IPS-18a (cell line): ENCODE results near the gene TBC1D1.
"Not testable (repeated sequence)": the region's sequence is repeated elsewhere in the genome, so short reads cannot be mapped to it uniquely, and the experiment has no call there.

Source experiments
- H3K27ac ChIP-seq: one replicate; pipeline ENCODE4 v1.5.1; 2013; ENCODE audit warnings: low read length
- H3K27me3 ChIP-seq: one replicate; pipeline ENCODE4 v1.6.1; 2013; ENCODE audit warnings: mild to moderate bottlenecking, low read length; ENCODE audit not compliant: control insufficient read depth, insufficient read depth
- H3K36me3 ChIP-seq: one replicate; pipeline ENCODE4 v1.6.1; 2013; ENCODE audit warnings: low read depth, low read length; ENCODE audit not compliant: control insufficient read depth
- H3K4me1 ChIP-seq: one replicate; pipeline ENCODE4 v1.6.1; 2013; ENCODE audit warnings: low read depth, low read length; ENCODE audit not compliant: control insufficient read depth
- H3K4me3 ChIP-seq: one replicate; pipeline ENCODE4 v1.5.1; 2013; ENCODE audit warnings: low read length
- H3K9ac ChIP-seq: one replicate; pipeline ENCODE4 v1.6.1; 2013; ENCODE audit warnings: mild to moderate bottlenecking, low read length, moderate library complexity
- H3K9me3 ChIP-seq: one replicate; pipeline ENCODE4 v1.6.1; 2013; ENCODE audit warnings: low read depth, low read length; ENCODE audit not compliant: control insufficient read depth

The TBC1D1 gene

DNA sequence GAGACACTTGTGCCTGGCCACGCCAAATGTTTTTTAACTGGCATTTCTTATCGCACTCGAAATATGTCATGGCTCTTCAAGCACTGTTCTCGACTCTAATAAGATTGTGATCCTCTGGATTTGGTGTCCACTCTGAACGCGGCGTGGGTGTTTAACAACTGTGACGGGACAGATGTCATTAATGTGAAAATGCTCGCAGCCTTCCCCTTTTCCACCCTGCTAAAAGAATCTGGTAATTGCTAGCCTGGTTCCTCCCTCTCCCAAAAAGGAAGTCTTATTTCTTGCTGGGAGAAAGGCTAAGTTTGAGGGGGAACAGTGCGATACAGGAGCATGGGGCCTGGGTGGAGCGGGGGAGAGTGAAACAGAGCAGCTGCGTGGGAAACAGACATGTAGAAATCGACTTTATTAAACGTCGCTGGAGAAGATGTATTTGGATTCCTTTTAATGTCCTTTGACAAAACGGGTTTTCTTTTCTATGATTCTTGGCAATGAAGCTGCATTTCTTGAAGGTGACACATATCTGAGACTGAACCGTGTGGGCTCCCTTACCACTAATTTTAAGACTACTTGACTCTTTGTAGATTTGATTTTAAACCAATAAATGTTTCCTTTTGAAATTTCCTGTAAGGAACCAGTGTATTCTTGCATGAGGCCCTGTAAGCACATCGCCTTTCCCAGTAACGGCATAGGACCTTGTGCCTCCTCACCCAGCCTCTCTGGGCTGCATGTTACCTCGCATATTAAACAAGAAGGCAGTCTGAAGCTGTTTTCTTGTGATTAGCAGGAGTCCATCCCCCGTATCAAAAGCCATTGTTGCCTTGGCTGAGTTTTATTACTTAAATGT, 17.8 kb downstream of the TBC1D1 start:
- Histone ChIP-seq H3K9ac (no peak overlapping the region), H3K4me1 (peaks cover 6% of the 10 kb centered on the region), H3K36me3 (no peaks in the 10 kb centered on the region), H3K27me3 (no peaks in the 10 kb centered on the region), H3K4me3 (no peak overlapping the region), H3K9me3 (no peaks in the 10 kb centered on the region), H3K27ac (no peak overlapping the region)

GRCh38 chr4:37909332-37910090, 18.6 kb downstream of the TBC1D1 start:
- Histone ChIP-seq H3K4me1 (peaks cover 6% of the 10 kb centered on the region), H3K9ac (no peak overlapping the region), H3K9me3 (no peaks in the 10 kb centered on the region), H3K27ac (no peak overlapping the region), H3K27me3 (no peaks in the 10 kb centered on the region), H3K4me3 (no peak overlapping the region), H3K36me3 (no peaks in the 10 kb centered on the region)

DNA sequence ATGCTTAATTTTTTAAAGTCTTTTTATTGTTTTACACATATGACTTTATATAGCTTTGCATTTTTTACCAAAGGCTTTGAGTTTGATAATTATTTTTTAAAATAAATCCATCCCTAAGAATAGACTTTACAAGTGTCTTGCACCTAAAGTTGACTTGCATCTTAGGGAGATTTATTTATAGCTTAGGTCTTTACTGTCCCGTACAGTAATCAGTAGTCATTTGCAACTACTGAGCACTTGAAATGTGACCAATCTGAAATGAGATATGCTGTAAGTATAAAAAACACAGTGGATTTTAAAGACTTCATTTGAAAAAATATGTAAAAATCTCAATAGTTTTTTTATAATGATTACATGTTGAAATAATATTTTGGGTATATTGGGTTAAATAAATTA, 19.2 kb downstream of the TBC1D1 start:
- no peak overlapping the region for H3K4me3 ChIP-seq
- no peaks in the 10 kb centered on the region for H3K36me3 ChIP-seq
- H3K4me1 ChIP-seq, result peaks cover 6% of the 10 kb centered on the region
- no peak overlapping the region for H3K27ac ChIP-seq
- H3K27me3 ChIP-seq, result no peaks in the 10 kb centered on the region
- no peak overlapping the region for H3K9ac ChIP-seq
- H3K9me3 ChIP-seq, result no peaks in the 10 kb centered on the region

DNA sequence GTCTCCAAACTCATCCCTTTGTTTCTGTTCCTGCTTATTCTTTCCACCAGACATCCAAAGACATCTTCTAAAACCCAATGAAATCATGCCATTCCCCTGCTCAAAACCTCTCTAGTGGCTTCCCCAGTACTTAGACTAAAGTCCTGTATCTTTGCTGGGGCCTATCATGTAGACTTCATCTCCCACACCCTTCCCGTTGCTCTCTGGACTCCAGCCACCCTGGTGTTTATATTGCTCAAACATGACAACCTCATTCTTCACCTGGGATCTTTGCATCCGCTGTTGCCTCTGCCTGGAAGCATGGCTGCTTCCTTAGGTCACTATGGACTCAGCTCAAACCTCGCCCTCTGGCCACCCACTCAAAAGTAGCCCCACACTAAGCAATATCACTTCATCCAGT, 23.7 kb downstream of the TBC1D1 start:
- no peaks in the 10 kb centered on the region for H3K4me1 ChIP-seq
- no peaks in the 10 kb centered on the region for H3K36me3 ChIP-seq
- H3K27me3 ChIP-seq, result no peaks in the 10 kb centered on the region
- no peaks in the 10 kb centered on the region for H3K9me3 ChIP-seq
- H3K27ac ChIP-seq, result no peak overlapping the region
- H3K4me3 ChIP-seq, result no peak overlapping the region
- H3K9ac ChIP-seq, result no peak overlapping the region

- Histone ChIP-seq H3K36me3 (no peaks in the 10 kb centered on the region), H3K4me3 (no peak overlapping the region), H3K27ac (no peak overlapping the region), H3K9ac (no peak overlapping the region), H3K27me3 (no peaks in the 10 kb centered on the region), H3K4me1 (no peaks in the 10 kb centered on the region), H3K9me3 (no peaks in the 10 kb centered on the region)
Measured at GRCh38 chr4:37917388-37917787, 26.5 kb downstream of the TBC1D1 start.

DNA sequence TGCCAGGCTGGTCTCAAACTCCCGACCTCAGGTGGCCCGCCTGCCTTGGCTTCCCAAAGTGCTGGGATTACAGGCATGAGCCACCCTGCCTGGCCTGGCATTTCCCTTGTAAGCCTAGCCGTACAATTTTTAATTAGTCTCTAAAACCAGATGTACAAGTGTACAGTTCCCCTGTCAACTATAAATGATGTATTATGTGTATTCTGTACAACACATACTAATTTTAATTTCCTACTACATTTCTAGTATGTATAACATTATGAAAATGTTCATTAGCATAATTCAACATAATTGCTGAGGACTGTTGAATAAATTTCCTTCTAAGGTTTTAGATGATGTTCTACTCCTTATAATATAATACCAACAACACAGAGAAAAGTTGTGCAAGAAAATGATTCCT, 27.8 kb downstream of the TBC1D1 start:
- no peak overlapping the region for H3K9ac ChIP-seq
- H3K4me3 ChIP-seq, result no peak overlapping the region
- H3K4me1 ChIP-seq, result no peaks in the 10 kb centered on the region
- H3K27ac ChIP-seq, result no peak overlapping the region
- H3K27me3 ChIP-seq, result no peaks in the 10 kb centered on the region
- H3K9me3 ChIP-seq, result no peaks in the 10 kb centered on the region
- H3K36me3 ChIP-seq, result no peaks in the 10 kb centered on the region

GRCh38 chr4:37922328-37922727, 31.4 kb downstream of the TBC1D1 start:
- Histone ChIP-seq H3K4me1 (peaks cover 4% of the 10 kb centered on the region), H3K9ac (no peak overlapping the region), H3K4me3 (no peak overlapping the region), H3K36me3 (no peaks in the 10 kb centered on the region), H3K27me3 (no peaks in the 10 kb centered on the region), H3K9me3 (no peaks in the 10 kb centered on the region), H3K27ac (no peak overlapping the region)

DNA sequence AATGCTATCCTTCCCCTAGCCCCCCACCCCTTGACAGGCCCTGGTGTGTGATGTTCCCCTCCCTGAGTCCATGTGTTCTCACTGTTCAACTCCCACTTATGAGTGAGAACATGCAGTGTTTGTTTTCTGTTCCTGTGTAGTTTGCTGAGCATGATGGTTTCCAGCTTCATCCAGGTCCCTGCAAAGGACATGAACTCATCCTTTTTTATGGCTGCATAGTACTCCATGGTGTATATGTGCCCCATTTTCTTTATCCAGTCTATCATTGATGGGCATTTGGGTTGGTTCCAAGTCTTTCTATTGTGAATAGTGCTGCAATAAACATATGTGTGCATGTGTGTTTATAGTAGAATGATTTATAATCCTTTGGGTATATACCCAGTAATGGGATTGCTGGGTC, 32.2 kb downstream of the TBC1D1 start:
- H3K27ac ChIP-seq, H3K36me3 ChIP-seq, H3K9me3 ChIP-seq, H3K4me3 ChIP-seq, H3K27me3 ChIP-seq, H3K9ac ChIP-seq, H3K4me1 ChIP-seq: not testable (repeated sequence)

DNA sequence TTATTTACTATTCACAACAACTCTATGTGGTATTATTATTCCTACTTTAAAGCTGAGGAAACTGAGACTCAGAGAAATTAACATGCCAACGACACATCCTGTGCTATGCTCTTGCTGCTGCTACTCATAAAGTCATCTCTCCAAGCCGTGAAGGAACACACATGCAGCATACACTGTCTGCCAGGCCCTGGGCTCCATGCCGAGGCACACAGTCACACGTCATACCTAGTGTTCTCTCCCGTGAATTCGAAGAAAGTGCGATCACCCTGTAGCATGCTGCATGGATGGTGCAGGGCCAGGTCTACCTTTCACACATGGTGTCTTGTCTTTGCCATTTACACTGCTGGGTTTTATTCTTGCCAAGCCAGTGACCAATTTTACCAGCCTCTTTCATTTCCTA, 34.1 kb downstream of the TBC1D1 start:
- H3K36me3 ChIP-seq, result no peaks in the 10 kb centered on the region
- no peak overlapping the region for H3K9ac ChIP-seq
- H3K27ac ChIP-seq, result no peak overlapping the region
- peaks cover 4% of the 10 kb centered on the region for H3K4me1 ChIP-seq
- H3K9me3 ChIP-seq, result no peaks in the 10 kb centered on the region
- no peak overlapping the region for H3K4me3 ChIP-seq
- no peaks in the 10 kb centered on the region for H3K27me3 ChIP-seq

DNA sequence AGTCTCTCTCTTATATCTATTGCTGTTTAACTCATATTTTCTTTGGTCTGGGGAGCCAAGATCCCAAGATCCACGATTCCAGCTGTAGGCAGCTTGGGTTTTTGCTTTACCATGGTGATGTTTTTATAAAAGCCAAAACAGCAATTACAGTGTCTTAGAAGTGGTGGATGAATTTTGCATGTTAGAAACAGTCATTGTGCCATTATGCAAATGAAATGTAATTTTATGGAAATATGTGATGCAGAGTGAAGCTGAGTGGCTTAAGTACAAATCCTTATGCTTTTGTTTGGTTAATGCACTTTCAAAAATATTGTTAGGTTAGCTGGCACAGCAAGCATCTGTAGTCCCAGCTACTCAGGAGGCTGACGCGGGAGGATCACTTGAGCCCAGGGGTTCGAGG, 36.5 kb downstream of the TBC1D1 start:
- Histone ChIP-seq H3K36me3 (no peaks in the 10 kb centered on the region), H3K4me1 (peaks cover 4% of the 10 kb centered on the region), H3K9ac (no peak overlapping the region), H3K9me3 (no peaks in the 10 kb centered on the region), H3K4me3 (no peak overlapping the region), H3K27me3 (no peaks in the 10 kb centered on the region), H3K27ac (no peak overlapping the region)

GRCh38 chr4:37928426-37929416, 37.8 kb downstream of the TBC1D1 start:
- no peaks in the 10 kb centered on the region for H3K36me3 ChIP-seq
- no peaks in the 10 kb centered on the region for H3K27me3 ChIP-seq
- H3K27ac ChIP-seq, result no peak overlapping the region
- H3K4me3 ChIP-seq, result no peak overlapping the region
- no peak overlapping the region for H3K9ac ChIP-seq
- no peaks in the 10 kb centered on the region for H3K9me3 ChIP-seq
- H3K4me1 ChIP-seq, result peaks cover 4% of the 10 kb centered on the region
